ENCODE measurements around the gene HNMT.

The HNMT gene

DNA sequence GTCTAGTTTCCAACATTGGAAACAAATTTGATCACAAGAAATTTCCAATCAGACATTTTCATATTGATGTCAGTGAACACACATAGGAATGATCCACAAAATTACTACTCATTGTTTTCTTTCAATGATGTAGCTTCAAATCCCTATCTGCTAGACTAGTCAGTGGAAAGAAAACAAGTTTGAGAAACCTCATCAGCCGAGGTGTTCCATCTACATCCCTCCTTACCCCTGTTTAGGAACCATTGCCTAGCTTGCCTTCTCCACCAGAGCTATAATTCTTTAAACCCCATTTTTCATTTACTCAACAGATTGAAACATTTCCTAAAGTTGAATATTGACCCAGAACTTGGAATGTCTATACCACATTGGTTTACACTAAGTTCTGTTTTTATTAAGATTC, 45.3 kb downstream of the HNMT start:
- Histone ChIP-seq H3K27ac (ENCODE audit: insufficient read depth in 1 of 2, low read depth in 1 of 2, low read length in 2 of 2, poor library complexity in 1 of 2, severe bottlenecking in 2 of 2) (no peak overlapping the region), H3K4me1 (ENCODE audit: control extremely low read depth in 1 of 4, control insufficient read depth in 4 of 4, insufficient read depth in 4 of 4, low read length in 3 of 4) (no peaks in the 10 kb centered on the region), H3K9me3 (ENCODE audit: control extremely low read depth in 1 of 5, control insufficient read depth in 4 of 5, insufficient read depth in 2 of 5, low read depth in 1 of 5, low read length in 4 of 5) (no peaks in the 10 kb centered on the region), H3K4me3 (ENCODE audit: control insufficient read depth in 1 of 7, extremely low read depth in 1 of 7, insufficient read depth in 4 of 7, low read depth in 2 of 7, low read length in 6 of 7) (no peak overlapping the region), H3K27me3 (replicated peaks in 2 of 5; ENCODE audit: control insufficient read depth in 4 of 5, insufficient read depth in 5 of 5, low read length in 4 of 5) (no peaks in the 10 kb centered on the region), H3K36me3 (ENCODE audit: control insufficient read depth in 4 of 4, insufficient read depth in 4 of 4, low read length in 3 of 4) (no peaks in the 10 kb centered on the region)
- DNase-seq = no peak
- ChIA-PET CTCF (interaction anchor here (0.7 kb wide), 1 partner anchor 1530 kb away, joined by 4 read pairs; no protein-coding TSS in a partner anchor), POLR2A (no interaction called here)
- no CpG with 5 or more reads among the region's 1 CpG for WGBS (ENCODE audit: insufficient coverage)

- Histone ChIP-seq H3K27me3 (replicated peaks in 2 of 5; ENCODE audit: control insufficient read depth in 4 of 5, insufficient read depth in 5 of 5, low read length in 4 of 5) (no peaks in the 10 kb centered on the region), H3K4me3 (ENCODE audit: control insufficient read depth in 1 of 7, extremely low read depth in 1 of 7, insufficient read depth in 4 of 7, low read depth in 2 of 7, low read length in 6 of 7) (no peak overlapping the region), H3K36me3 (ENCODE audit: control insufficient read depth in 4 of 4, insufficient read depth in 4 of 4, low read length in 3 of 4) (no peaks in the 10 kb centered on the region), H3K4me1 (ENCODE audit: control extremely low read depth in 1 of 4, control insufficient read depth in 4 of 4, insufficient read depth in 4 of 4, low read length in 3 of 4) (no peaks in the 10 kb centered on the region), H3K9me3 (ENCODE audit: control extremely low read depth in 1 of 5, control insufficient read depth in 4 of 5, insufficient read depth in 2 of 5, low read depth in 1 of 5, low read length in 4 of 5) (no peaks in the 10 kb centered on the region), H3K27ac (ENCODE audit: insufficient read depth in 1 of 2, low read depth in 1 of 2, low read length in 2 of 2, poor library complexity in 1 of 2, severe bottlenecking in 2 of 2) (no peak overlapping the region)
- WGBS (ENCODE audit: insufficient coverage) = no CpG with 5 or more reads among the region's 4 CpGs
- ChIA-PET CTCF (interaction anchor here (0.6 kb wide), 1 partner anchor 88 kb away, joined by 3 read pairs; no protein-coding TSS in a partner anchor), POLR2A (no interaction called here)
- no peak for DNase-seq
Observed at GRCh38 chr2:138010890-138011289, 46.6 kb downstream of the HNMT start.

GRCh38 chr2:138012082-138012481, 47.8 kb downstream of the HNMT start:
- Histone ChIP-seq H3K27me3 (replicated peaks in 2 of 5; ENCODE audit: control insufficient read depth in 4 of 5, insufficient read depth in 5 of 5, low read length in 4 of 5) (no peaks in the 10 kb centered on the region), H3K27ac (ENCODE audit: insufficient read depth in 1 of 2, low read depth in 1 of 2, low read length in 2 of 2, poor library complexity in 1 of 2, severe bottlenecking in 2 of 2) (no peak overlapping the region), H3K4me3 (ENCODE audit: control insufficient read depth in 1 of 7, extremely low read depth in 1 of 7, insufficient read depth in 4 of 7, low read depth in 2 of 7, low read length in 6 of 7) (no peak overlapping the region), H3K36me3 (ENCODE audit: control insufficient read depth in 4 of 4, insufficient read depth in 4 of 4, low read length in 3 of 4) (no peaks in the 10 kb centered on the region), H3K4me1 (ENCODE audit: control extremely low read depth in 1 of 4, control insufficient read depth in 4 of 4, insufficient read depth in 4 of 4, low read length in 3 of 4) (no peaks in the 10 kb centered on the region), H3K9me3 (ENCODE audit: control extremely low read depth in 1 of 5, control insufficient read depth in 4 of 5, insufficient read depth in 2 of 5, low read depth in 1 of 5, low read length in 4 of 5) (no peaks in the 10 kb centered on the region)
- ChIA-PET POLR2A (no interaction called here), CTCF (no interaction called here)
- no peak for DNase-seq
- no CpG with 5 or more reads among the region's 3 CpGs for WGBS (ENCODE audit: insufficient coverage)

DNA sequence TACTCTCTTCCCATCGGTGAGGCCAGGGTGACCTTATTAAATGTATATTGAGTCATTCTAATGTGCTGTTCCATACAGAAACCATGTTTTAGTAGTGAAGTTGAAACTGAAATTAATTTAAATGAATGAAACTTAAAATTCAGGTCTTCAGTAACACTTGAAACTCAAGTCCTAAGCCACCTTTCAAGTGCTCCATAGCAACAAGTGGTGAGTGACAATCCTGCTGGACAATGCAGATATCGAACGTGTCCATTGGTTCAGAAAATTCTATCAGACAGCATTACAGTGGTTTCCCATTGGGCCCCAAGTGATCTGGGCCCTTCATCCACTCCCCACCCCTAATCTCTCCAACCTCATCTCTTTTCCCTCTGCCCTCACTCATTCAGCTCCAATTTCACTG, 48.7 kb downstream of the HNMT start:
- Histone ChIP-seq H3K27me3 (replicated peaks in 2 of 5; ENCODE audit: control insufficient read depth in 4 of 5, insufficient read depth in 5 of 5, low read length in 4 of 5) (no peaks in the 10 kb centered on the region), H3K9me3 (ENCODE audit: control extremely low read depth in 1 of 5, control insufficient read depth in 4 of 5, insufficient read depth in 2 of 5, low read depth in 1 of 5, low read length in 4 of 5) (no peaks in the 10 kb centered on the region), H3K36me3 (ENCODE audit: control insufficient read depth in 4 of 4, insufficient read depth in 4 of 4, low read length in 3 of 4) (no peaks in the 10 kb centered on the region), H3K4me1 (ENCODE audit: control extremely low read depth in 1 of 4, control insufficient read depth in 4 of 4, insufficient read depth in 4 of 4, low read length in 3 of 4) (no peaks in the 10 kb centered on the region), H3K4me3 (ENCODE audit: control insufficient read depth in 1 of 7, extremely low read depth in 1 of 7, insufficient read depth in 4 of 7, low read depth in 2 of 7, low read length in 6 of 7) (no peak overlapping the region), H3K27ac (ENCODE audit: insufficient read depth in 1 of 2, low read depth in 1 of 2, low read length in 2 of 2, poor library complexity in 1 of 2, severe bottlenecking in 2 of 2) (no peak overlapping the region)
- DNase-seq = no peak
- POLR2A ChIA-PET = no interaction called here
- 100% methylated on average over 2 of the region's 3 CpGs for WGBS (ENCODE audit: insufficient coverage)
- CTCF ChIA-PET = interaction anchor here (0.6 kb wide), 1 partner anchor 75 kb away, joined by 3 read pairs; no protein-coding TSS in a partner anchor

DNA sequence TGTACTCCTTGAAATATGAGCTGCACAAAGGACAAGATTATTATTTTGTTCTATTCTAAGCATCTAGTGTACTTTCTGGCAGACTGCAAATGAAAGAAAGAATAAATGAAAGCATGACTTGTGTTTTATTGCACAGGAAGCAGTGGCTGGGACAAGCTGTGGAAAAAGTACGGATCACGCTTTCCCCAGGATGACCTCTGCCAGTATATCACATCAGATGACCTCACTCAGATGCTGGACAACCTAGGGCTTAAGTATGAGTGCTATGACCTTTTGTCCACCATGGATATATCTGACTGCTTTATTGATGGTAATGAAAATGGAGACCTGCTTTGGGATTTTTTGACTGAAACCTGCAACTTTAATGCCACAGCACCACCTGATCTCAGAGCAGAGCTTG, 49.4 kb downstream of the HNMT start:
- Histone ChIP-seq H3K27ac (ENCODE audit: insufficient read depth in 1 of 2, low read depth in 1 of 2, low read length in 2 of 2, poor library complexity in 1 of 2, severe bottlenecking in 2 of 2) (no peak overlapping the region), H3K36me3 (ENCODE audit: control insufficient read depth in 4 of 4, insufficient read depth in 4 of 4, low read length in 3 of 4) (no peaks in the 10 kb centered on the region), H3K4me1 (ENCODE audit: control extremely low read depth in 1 of 4, control insufficient read depth in 4 of 4, insufficient read depth in 4 of 4, low read length in 3 of 4) (no peaks in the 10 kb centered on the region), H3K4me3 (ENCODE audit: control insufficient read depth in 1 of 7, extremely low read depth in 1 of 7, insufficient read depth in 4 of 7, low read depth in 2 of 7, low read length in 6 of 7) (no peak overlapping the region), H3K27me3 (replicated peaks in 2 of 5; ENCODE audit: control insufficient read depth in 4 of 5, insufficient read depth in 5 of 5, low read length in 4 of 5) (no peaks in the 10 kb centered on the region), H3K9me3 (ENCODE audit: control extremely low read depth in 1 of 5, control insufficient read depth in 4 of 5, insufficient read depth in 2 of 5, low read depth in 1 of 5, low read length in 4 of 5) (no peaks in the 10 kb centered on the region)
- WGBS (ENCODE audit: insufficient coverage) = 93% methylated on average over 2 of the region's 2 CpGs
- ChIA-PET POLR2A (no interaction called here), CTCF (no interaction called here)
- DNase-seq = no peak

- H3K27ac ChIP-seq (ENCODE audit: insufficient read depth in 1 of 2, low read depth in 1 of 2, low read length in 2 of 2, poor library complexity in 1 of 2, severe bottlenecking in 2 of 2) = no peak overlapping the region
- no CpG with 5 or more reads among the region's 3 CpGs for WGBS (ENCODE audit: insufficient coverage)
- ChIA-PET CTCF (interaction anchor here (1.3 kb wide), 1 partner anchor 9 kb away, joined by 4 read pairs; no protein-coding TSS in a partner anchor), POLR2A (no interaction called here)
- no peak overlapping the region for H3K4me3 ChIP-seq (ENCODE audit: control insufficient read depth in 1 of 7, extremely low read depth in 1 of 7, insufficient read depth in 4 of 7, low read depth in 2 of 7, low read length in 6 of 7)
- peaks cover 0 to 3% (median 0%) of the 10 kb centered on the region in 4 experiments for H3K4me1 ChIP-seq (ENCODE audit: control extremely low read depth in 1 of 4, control insufficient read depth in 4 of 4, insufficient read depth in 4 of 4, low read length in 3 of 4)
- H3K36me3 ChIP-seq (ENCODE audit: control insufficient read depth in 4 of 4, insufficient read depth in 4 of 4, low read length in 3 of 4) = no peaks in the 10 kb centered on the region
- no peaks in the 10 kb centered on the region for H3K9me3 ChIP-seq (ENCODE audit: control extremely low read depth in 1 of 5, control insufficient read depth in 4 of 5, insufficient read depth in 2 of 5, low read depth in 1 of 5, low read length in 4 of 5)
- H3K27me3 ChIP-seq (replicated peaks in 2 of 5; ENCODE audit: control insufficient read depth in 4 of 5, insufficient read depth in 5 of 5, low read length in 4 of 5) = no peaks in the 10 kb centered on the region
- no peak for DNase-seq
Observed at GRCh38 chr2:138015494-138015893, 51.2 kb downstream of the HNMT start.

DNA sequence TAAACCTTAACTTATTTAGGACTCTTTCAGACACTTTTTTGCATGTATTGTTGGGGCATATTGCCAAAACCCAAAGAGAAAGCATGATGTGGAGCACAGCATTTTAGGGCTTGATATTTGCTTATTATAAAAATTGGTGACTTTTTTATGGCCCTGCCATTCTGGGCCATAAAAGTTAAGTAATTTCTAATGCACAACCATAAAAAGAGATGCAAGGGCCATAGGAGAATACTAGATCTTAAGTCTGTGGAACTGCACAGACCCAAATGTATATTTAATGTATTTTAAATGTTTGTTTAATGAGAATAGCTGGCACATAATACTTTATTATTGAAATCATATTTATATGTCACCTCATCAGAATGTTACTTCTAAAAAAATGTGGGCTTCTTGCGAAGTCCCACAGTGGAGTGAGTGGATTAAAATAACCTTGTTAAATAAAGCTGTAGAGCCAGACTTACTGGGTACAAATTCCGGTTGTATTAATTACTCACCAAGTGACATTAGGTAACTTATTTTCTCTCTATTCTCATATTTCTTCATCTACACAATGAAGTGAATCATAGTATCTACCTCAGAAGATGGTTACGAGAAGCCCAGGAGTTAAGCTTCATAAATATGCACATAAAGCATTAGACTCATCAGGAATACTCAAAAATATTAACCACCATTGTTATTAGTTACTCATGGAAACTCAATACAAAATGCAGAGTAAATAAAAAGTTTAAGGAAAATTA, 52.2 kb downstream of the HNMT start:
- 100% methylated on average over 1 of the region's 3 CpGs for WGBS (ENCODE audit: insufficient coverage)
- H3K27me3 ChIP-seq (replicated peaks in 2 of 5; ENCODE audit: control insufficient read depth in 4 of 5, insufficient read depth in 5 of 5, low read length in 4 of 5) = no peaks in the 10 kb centered on the region
- H3K9me3 ChIP-seq (ENCODE audit: control extremely low read depth in 1 of 5, control insufficient read depth in 4 of 5, insufficient read depth in 2 of 5, low read depth in 1 of 5, low read length in 4 of 5) = no peaks in the 10 kb centered on the region
- no peak overlapping the region for H3K27ac ChIP-seq (ENCODE audit: insufficient read depth in 1 of 2, low read depth in 1 of 2, low read length in 2 of 2, poor library complexity in 1 of 2, severe bottlenecking in 2 of 2)
- H3K36me3 ChIP-seq (ENCODE audit: control insufficient read depth in 4 of 4, insufficient read depth in 4 of 4, low read length in 3 of 4) = no peaks in the 10 kb centered on the region
- peaks cover 0 to 3% (median 0%) of the 10 kb centered on the region in 4 experiments for H3K4me1 ChIP-seq (ENCODE audit: control extremely low read depth in 1 of 4, control insufficient read depth in 4 of 4, insufficient read depth in 4 of 4, low read length in 3 of 4)
- no peak overlapping the region for H3K4me3 ChIP-seq (ENCODE audit: control insufficient read depth in 1 of 7, extremely low read depth in 1 of 7, insufficient read depth in 4 of 7, low read depth in 2 of 7, low read length in 6 of 7)
- CTCF ChIA-PET = no interaction called here
- POLR2A ChIA-PET = no interaction called here
- DNase-seq = no peak
